Neural cell (in vitro differentiated cells): ENCODE data around the gene TMEM119. TPM values are rescaled to one million over a fixed set of nuclear protein-coding genes. Genes with fewer than 3 reads are reported as not detected.
A peak's percentile ranks its signal among the peaks of the same experiment; 100 is the strongest.

ENCODE experiments used
- H2AFZ ChIP-seq: fragments of 200-600, 300-800 bp; sonication (generic), shearing (Covaris generic); 2 replicates; pipeline ENCODE4 v1.6.0; 2014; ENCODE audit warnings: low read depth, mild to moderate bottlenecking, antibody characterized with exemption, low read length, moderate library complexity
- H3F3A ChIP-seq: fragments of 200-600 bp; shearing (Covaris generic); 2 replicates; pipeline ENCODE4 v1.6.1; 2016; ENCODE audit warnings: mild to moderate bottlenecking, moderate library complexity, mixed read lengths, antibody characterized with exemption, low read length; ENCODE audit not compliant: insufficient read depth, poor library complexity, severe bottlenecking
- H3K27ac ChIP-seq: fragments of 200-600, 300-800 bp; sonication (generic), shearing (Covaris generic); 2 replicates; pipeline ENCODE4 v1.5.1; 2014; ENCODE audit warnings: mild to moderate bottlenecking, low read length, moderate library complexity
- H3K27me3 ChIP-seq: fragments of 300-800, 200-600 bp; sonication (generic), shearing (Covaris generic); 2 replicates; pipeline ENCODE4 v1.6.0; 2014; ENCODE audit warnings: mild to moderate bottlenecking, low read depth, low read length, moderate library complexity; ENCODE audit not compliant: insufficient read depth
- H3K36me3 ChIP-seq: fragments of 300-800, 200-600 bp; sonication (generic), shearing (Covaris generic); 2 replicates; pipeline ENCODE4 v1.5.1; 2014; ENCODE audit warnings: mild to moderate bottlenecking, antibody characterized with exemption, low read length, moderate library complexity; ENCODE audit not compliant: insufficient read depth
- H3K4me2 ChIP-seq: fragments of 300-800, 200-600 bp; sonication (generic), shearing (Covaris generic); 2 replicates; pipeline ENCODE4 v1.6.0; 2014; ENCODE audit warnings: mild to moderate bottlenecking, low read length
- H3K4me3 ChIP-seq: fragments of 300-800, 200-600 bp; sonication (generic), shearing (Covaris generic); 2 replicates; pipeline ENCODE4 v1.5.1; 2014; ENCODE audit warnings: mild to moderate bottlenecking, low read length, moderate library complexity
- H3K79me2 ChIP-seq: fragments of 200-600 bp; shearing (Covaris generic); replicated peaks from 2 replicates; pipeline ENCODE4 v1.6.0; 2014; ENCODE audit warnings: mild to moderate bottlenecking, low read length, moderate library complexity; ENCODE audit not compliant: insufficient read depth
- H3K9ac ChIP-seq: fragments of 300-800, 200-600 bp; sonication (generic), shearing (Covaris generic); 2 replicates; pipeline ENCODE4 v1.6.1; 2016; ENCODE audit warnings: mild to moderate bottlenecking, low read length, mixed read lengths
- H3K9me2 ChIP-seq: fragments of 200-600 bp; shearing (Covaris generic); 2 replicates; pipeline ENCODE4 v1.6.1; 2016; ENCODE audit warnings: mild to moderate bottlenecking, low read length, mixed read lengths; ENCODE audit not compliant: insufficient read depth
- H3K9me3 ChIP-seq: fragments of 200-600, 300-800 bp; sonication (generic), shearing (Covaris generic); 2 replicates; pipeline ENCODE4 v1.6.1; 2016; ENCODE audit warnings: mild to moderate bottlenecking, mixed run types, low read length, moderate library complexity, mixed read lengths
- H4K20me1 ChIP-seq: fragments of 200-600 bp; shearing (Covaris generic); 2 replicates; pipeline ENCODE4 v1.6.1; 2016; ENCODE audit warnings: mild to moderate bottlenecking, mixed run types; ENCODE audit not compliant: insufficient read depth
- CTCF ChIP-seq: fragments of 450-650 bp; IDR thresholded peaks from 2 replicates; pipeline ENCODE4 v1.5.1; 2014; ENCODE audit warnings: antibody characterized with exemption, mild to moderate bottlenecking, moderate library complexity; ENCODE audit not compliant: poor library complexity, severe bottlenecking
- EP300 ChIP-seq: fragments of 450-650 bp; conservative IDR thresholded peaks from 2 replicates; pipeline ENCODE4 v1.6.1; 2014; ENCODE audit warnings: antibody characterized with exemption, mild to moderate bottlenecking, moderate library complexity; ENCODE audit not compliant: poor library complexity, severe bottlenecking
- EZH2 ChIP-seq: fragments of 200-600, 300-800 bp; shearing (Covaris generic), sonication (generic); IDR thresholded peaks from 2 replicates; pipeline ENCODE4 v1.6.1; 2014; ENCODE audit warnings: antibody characterized with exemption, low read length, borderline replicate concordance, mild to moderate bottlenecking; ENCODE audit not compliant: insufficient read depth, poor library complexity, severe bottlenecking
- MXI1 ChIP-seq: fragments of 450-650 bp; conservative IDR thresholded peaks from 2 replicates; pipeline ENCODE4 v1.6.1; 2014; ENCODE audit warnings: antibody characterized with exemption, mild to moderate bottlenecking; ENCODE audit not compliant: poor library complexity, severe bottlenecking
- POLR2AphosphoS5 ChIP-seq: IDR thresholded peaks from 2 replicates; pipeline ENCODE4 v1.6.1; 2012
- RAD21 ChIP-seq: fragments of 450-650 bp; conservative IDR thresholded peaks from 2 replicates; pipeline ENCODE4 v1.6.1; 2014; ENCODE audit warnings: antibody characterized with exemption, mild to moderate bottlenecking, moderate library complexity
- REST ChIP-seq: IDR thresholded peaks from 2 replicates; pipeline ENCODE4 v1.6.1; 2012; ENCODE audit warnings: borderline replicate concordance
- SMC3 ChIP-seq: fragments of 450-650 bp; conservative IDR thresholded peaks from 2 replicates; pipeline ENCODE4 v1.6.1; 2014; ENCODE audit warnings: antibody characterized with exemption, mild to moderate bottlenecking, moderate library complexity; ENCODE audit not compliant: poor library complexity
- TAF1 ChIP-seq: IDR thresholded peaks from 2 replicates; pipeline ENCODE4 v1.6.1; 2012; ENCODE audit warnings: low read depth
- polyA plus RNA-seq: library from polyadenylated mRNA; depleted of rRNA; stranded (reverse); fragments of >200 nt; gene quantifications from 2 replicates; pipeline ENCODE4 v1.2.3, GENCODE V29; 2014

TMEM119 gene
- polyA plus RNA-seq, 1 donor from 2014 or later: not detected

- H3K9me3 ChIP-seq: no peaks in the 10 kb centered on the region
- no peaks in the 10 kb centered on the region for H3K79me2 ChIP-seq
- TF ChIP-seq CTCF (no peak), EZH2 (no peak), MXI1 (no peak), SMC3 (no peak), POLR2AphosphoS5 (no peak), REST (no peak), EP300 (no peak), RAD21 (no peak), TAF1 (no peak)
- no peaks in the 10 kb centered on the region for H3F3A ChIP-seq
- no peak overlapping the region for H2AFZ ChIP-seq
- H4K20me1 ChIP-seq: no peaks in the 10 kb centered on the region
- H3K27ac ChIP-seq: no peak overlapping the region
- H3K27me3 ChIP-seq: no peaks in the 10 kb centered on the region
- peak overlapping the region; percentile 13 for H3K9ac ChIP-seq
- H3K36me3 ChIP-seq: no peaks in the 10 kb centered on the region
- no peak overlapping the region for H3K4me2 ChIP-seq
- no peak overlapping the region for H3K4me3 ChIP-seq
- no peaks in the 10 kb centered on the region for H3K9me2 ChIP-seq
Observed at GRCh38 chr12:108638141-108638827, 40.4 kb upstream of the TMEM119 start.

- Histone ChIP-seq H3K4me2 (no peak overlapping the region), H3K4me3 (no peak overlapping the region), H3K27ac (no peak overlapping the region), H4K20me1 (no peaks in the 10 kb centered on the region), H3K27me3 (no peaks in the 10 kb centered on the region), H3K9ac (no peak overlapping the region), H3K79me2 (no peaks in the 10 kb centered on the region), H3K36me3 (no peaks in the 10 kb centered on the region), H3K9me3 (no peaks in the 10 kb centered on the region), H3K9me2 (no peaks in the 10 kb centered on the region), H2AFZ (no peak overlapping the region), H3F3A (no peaks in the 10 kb centered on the region)
- TF ChIP-seq EZH2 (no peak), POLR2AphosphoS5 (peak; percentile 20), REST (no peak)
Observed at GRCh38 chr12:108637222-108637971, 39.5 kb upstream of the TMEM119 start.
